ENCODE measurements around the gene ZFPM1.

DNA sequence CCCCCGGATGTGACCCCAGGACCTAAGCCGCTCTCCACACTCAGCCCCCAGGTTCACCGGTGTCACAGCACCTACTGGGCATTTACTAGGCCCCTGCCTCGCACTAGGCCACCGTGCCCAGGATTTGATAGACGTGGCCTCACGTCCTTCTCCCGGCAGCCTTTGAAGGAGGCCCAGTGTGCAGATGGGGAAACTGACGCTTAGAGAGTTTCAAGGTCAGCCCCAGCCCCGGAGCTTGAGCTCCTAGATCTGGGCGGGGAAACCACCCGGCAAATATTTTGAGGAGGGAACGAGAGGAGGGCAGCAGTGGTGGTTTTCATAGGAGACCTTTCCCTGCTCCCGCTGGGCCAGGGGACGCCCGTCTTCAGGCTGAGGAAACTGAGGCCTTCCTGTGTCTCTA lies 10.3 kb downstream of the ZFPM1 start:
- TF ChIP-seq POLR2AphosphoS5 (IDR thresholded peaks at IDR 0.05; ENCODE audit: low read depth, low read length) (no peak), TAF1 (IDR thresholded peaks at IDR 0.05; ENCODE audit: borderline replicate concordance, low read depth, low read length) (no peak), SMC3 (IDR thresholded peaks at IDR 0.05; ENCODE audit: low read depth, low read length) (no peak)
- TF ChIP-seq, protein P1, sequence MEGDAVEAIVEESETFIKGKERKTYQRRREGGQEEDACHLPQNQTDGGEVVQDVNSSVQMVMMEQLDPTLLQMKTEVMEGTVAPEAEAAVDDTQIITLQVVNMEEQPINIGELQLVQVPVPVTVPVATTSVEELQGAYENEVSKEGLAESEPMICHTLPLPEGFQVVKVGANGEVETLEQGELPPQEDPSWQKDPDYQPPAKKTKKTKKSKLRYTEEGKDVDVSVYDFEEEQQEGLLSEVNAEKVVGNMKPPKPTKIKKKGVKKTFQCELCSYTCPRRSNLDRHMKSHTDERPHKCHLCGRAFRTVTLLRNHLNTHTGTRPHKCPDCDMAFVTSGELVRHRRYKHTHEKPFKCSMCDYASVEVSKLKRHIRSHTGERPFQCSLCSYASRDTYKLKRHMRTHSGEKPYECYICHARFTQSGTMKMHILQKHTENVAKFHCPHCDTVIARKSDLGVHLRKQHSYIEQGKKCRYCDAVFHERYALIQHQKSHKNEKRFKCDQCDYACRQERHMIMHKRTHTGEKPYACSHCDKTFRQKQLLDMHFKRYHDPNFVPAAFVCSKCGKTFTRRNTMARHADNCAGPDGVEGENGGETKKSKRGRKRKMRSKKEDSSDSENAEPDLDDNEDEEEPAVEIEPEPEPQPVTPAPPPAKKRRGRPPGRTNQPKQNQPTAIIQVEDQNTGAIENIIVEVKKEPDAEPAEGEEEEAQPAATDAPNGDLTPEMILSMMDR (IDR thresholded peaks at IDR 0.05), result no peak

Data from SK-N-SH (cell line).